ENCODE measurements around the gene ST8SIA4.

GRCh38 chr5:100852988-100853449, 50.1 kb downstream of the ST8SIA4 start:
- TF ChIP-seq CTCF (IDR thresholded peaks at IDR 0.05) = no peak
- no peak for TF ChIP-seq POLR2A (IDR thresholded peaks at IDR 0.05)
